GM12891 (cell line): ENCODE data around the gene MRPL33.

ENCODE experiments used
- PAX5 ChIP-seq: IDR thresholded peaks from 2 replicates; pipeline ENCODE4 v1.6.1; 2011; ENCODE audit warnings: low read length, moderate library complexity, mild to moderate bottlenecking; ENCODE audit not compliant: insufficient read depth, severe bottlenecking
- POLR2A ChIP-seq: IDR thresholded peaks from 2 replicates; pipeline ENCODE4 v1.6.1; 2011; ENCODE audit warnings: low read depth, low read length, control low read depth
- POLR2AphosphoS5 ChIP-seq: IDR thresholded peaks from 2 replicates; pipeline ENCODE4 v1.6.1; 2011; ENCODE audit warnings: low read depth, low read length, control low read depth
- SPI1 ChIP-seq: IDR thresholded peaks from 2 replicates; pipeline ENCODE4 v1.6.1; 2011; ENCODE audit warnings: low read depth, low read length, control low read depth
- TAF1 ChIP-seq: IDR thresholded peaks from 2 replicates; pipeline ENCODE4 v1.6.1; 2011; ENCODE audit warnings: low read depth, low read length, control low read depth

GRCh38 chr2:27734305-27734704 is 37.2 kb upstream of the MRPL33 start:
- TF ChIP-seq POLR2AphosphoS5 (no peak), POLR2A (no peak), PAX5 (no peak), TAF1 (no peak), SPI1 (no peak)
